Measurements from ENCODE around the gene ERI3.

Gene ERI3

GRCh38 chr1:44327679-44328491 is 27.2 kb downstream of the ERI3 start:
- Histone ChIP-seq H3K27ac (peak overlapping the region in 1 of 2 donors; percentile 78), H3K4me3 (no peak overlapping the region)
- DNase-seq (ENCODE audit: low spot score), result peak; percentile 96
- no peak for TF ChIP-seq CTCF (IDR thresholded peaks at IDR 0.05)

GRCh38 chr1:44326821-44327465 is 28.1 kb downstream of the ERI3 start:
- DNase-seq (ENCODE audit: low spot score), result no peak
- TF ChIP-seq CTCF (IDR thresholded peaks at IDR 0.05), result no peak
- Histone ChIP-seq H3K4me3 (no peak overlapping the region), H3K27ac (peak overlapping the region in 1 of 2 donors; percentile 78)

DNA sequence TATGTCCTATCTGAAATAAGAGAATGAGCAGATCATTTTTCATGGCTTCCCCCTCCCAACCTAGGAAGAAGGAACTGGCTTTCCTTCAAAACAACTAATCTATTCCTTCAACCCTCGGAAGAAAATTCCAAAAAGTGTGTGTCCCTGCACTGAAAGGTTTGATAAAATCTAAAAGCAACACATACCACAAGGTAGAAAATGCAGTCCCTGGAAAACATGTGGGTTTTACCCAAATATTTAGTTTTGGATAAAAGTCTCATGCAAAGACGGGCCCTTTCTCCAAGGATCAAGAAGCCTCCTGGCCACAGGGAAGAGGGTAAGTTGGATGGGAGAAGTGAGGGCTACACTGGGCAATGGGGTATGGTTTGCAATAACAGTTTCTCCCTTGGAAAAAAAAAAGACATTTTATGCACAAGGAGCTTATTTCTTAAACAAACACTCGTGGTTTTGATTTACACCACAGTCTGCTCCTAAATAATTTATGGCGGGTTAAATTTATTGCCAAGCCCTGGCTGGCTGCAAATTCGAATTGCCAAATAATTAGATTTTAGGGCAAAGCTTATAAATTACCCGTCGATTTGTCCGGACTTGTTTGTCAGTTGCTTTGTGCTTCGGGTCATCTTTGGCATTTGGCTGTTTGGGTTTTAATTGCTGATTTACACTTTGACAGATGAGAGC is 28.9 kb downstream of the ERI3 start:
- Histone ChIP-seq H3K27ac (no peak overlapping the region), H3K4me3 (no peak overlapping the region)
- no peak for DNase-seq (ENCODE audit: low spot score)
- no peak for TF ChIP-seq CTCF (IDR thresholded peaks at IDR 0.05)

- TF ChIP-seq CTCF (IDR thresholded peaks at IDR 0.05), result no peak
- DNase-seq (ENCODE audit: low spot score), result no peak
- Histone ChIP-seq H3K4me3 (no peak overlapping the region), H3K27ac (no peak overlapping the region)
Measured at GRCh38 chr1:44323947-44324346, 31.1 kb downstream of the ERI3 start.

- no peak overlapping the region for H3K27ac ChIP-seq
- no peak for DNase-seq (ENCODE audit: low spot score)
- no peak overlapping the region for H3K4me3 ChIP-seq
- no peak for TF ChIP-seq CTCF (IDR thresholded peaks at IDR 0.05)
Measured at GRCh38 chr1:44322367-44322766, 32.7 kb downstream of the ERI3 start.

DNA sequence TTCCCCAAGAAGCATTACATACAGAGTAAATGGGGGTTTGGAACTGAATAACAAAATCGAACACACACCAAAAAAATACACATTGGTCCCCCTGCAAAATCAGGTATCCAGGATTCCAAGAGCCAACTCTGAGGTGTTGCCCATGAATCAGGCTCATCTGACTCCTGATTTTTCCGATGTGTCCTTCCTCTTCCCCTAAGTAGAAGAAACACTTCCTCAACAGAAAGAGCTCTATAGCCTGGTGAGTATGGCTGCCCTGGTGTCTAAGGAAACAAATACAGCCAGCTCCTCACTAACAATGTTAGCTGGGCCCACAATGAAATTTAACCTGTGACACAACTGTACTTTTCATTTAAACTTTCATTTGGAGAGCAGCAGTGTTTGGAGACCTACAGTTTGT is 33.6 kb downstream of the ERI3 start:
- H3K27ac ChIP-seq, result no peak overlapping the region
- TF ChIP-seq CTCF (IDR thresholded peaks at IDR 0.05), result no peak
- no peak for DNase-seq (ENCODE audit: low spot score)
- H3K4me3 ChIP-seq, result no peak overlapping the region
